ENCODE measurements around the gene PECR.

PECR gene

DNA sequence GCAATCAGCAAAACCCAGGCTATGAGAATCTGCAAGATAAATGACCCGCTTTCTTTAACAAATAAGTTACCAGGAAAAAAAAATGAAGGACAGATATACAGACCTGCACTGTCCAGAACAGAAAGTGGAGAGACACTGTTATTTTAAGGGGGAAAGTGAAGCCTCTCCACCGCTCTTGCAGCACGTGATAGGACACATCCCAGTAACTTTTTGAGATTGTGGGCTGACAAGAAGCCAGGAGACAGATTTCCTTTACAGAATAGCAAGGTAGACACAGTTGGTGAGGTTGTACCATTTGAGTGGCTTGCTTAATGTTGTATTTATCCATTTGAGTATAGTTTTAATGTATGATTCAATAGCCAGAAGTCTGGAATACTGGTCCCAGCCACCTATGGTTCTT lies 13.1 kb upstream of the PECR start:
- DNase-seq (ENCODE audit: low spot score), result no peak
- no peak overlapping the region for H2AK5ac ChIP-seq (ENCODE audit: low read depth, low read length)
- H3K9ac ChIP-seq (ENCODE audit: low read depth, low read length, poor library complexity), result no peak overlapping the region
- H3K9me3 ChIP-seq (replicated peaks in 1 of 2; ENCODE audit: control insufficient read depth in 2 of 2, insufficient read depth in 1 of 2, low read depth in 1 of 2, low read length in 2 of 2), result peaks cover 0 to 6% of the 10 kb centered on the region in 2 donors
- H3K4me2 ChIP-seq (ENCODE audit: insufficient read depth, low read length, poor library complexity, severe bottlenecking), result no peak overlapping the region
- H3K27me3 ChIP-seq (ENCODE audit: control insufficient read depth in 3 of 3, insufficient read depth in 3 of 3, low read depth in 1 of 3, low read length in 3 of 3), result peaks cover 0 to 5% (median 0%) of the 10 kb centered on the region in 3 experiments
- H3K4me3 ChIP-seq (ENCODE audit: low read length in 2 of 2), result no peak overlapping the region
- H3K36me3 ChIP-seq (replicated peaks in 1 of 2; ENCODE audit: control insufficient read depth in 2 of 2, insufficient read depth in 2 of 2, low read length in 2 of 2), result peaks cover 32 to 47% of the 10 kb centered on the region in 2 donors
- no peak overlapping the region for H2AFZ ChIP-seq (ENCODE audit: low read length)
- no peak overlapping the region for H4K91ac ChIP-seq (ENCODE audit: low read depth, low read length, poor library complexity)
- no peak overlapping the region for H3K4ac ChIP-seq (ENCODE audit: low read length)
- H3K27ac ChIP-seq (replicated peaks; ENCODE audit: low read length), result no peak overlapping the region
- H3K18ac ChIP-seq (ENCODE audit: low read length), result no peak overlapping the region
- no peak overlapping the region for H2BK120ac ChIP-seq (ENCODE audit: low read depth, low read length)
- H3K23ac ChIP-seq (ENCODE audit: low read depth, low read length, poor library complexity), result no peak overlapping the region
- no peak overlapping the region for H2BK5ac ChIP-seq (ENCODE audit: low read length)
- no peaks in the 10 kb centered on the region for H3K4me1 ChIP-seq (ENCODE audit: control insufficient read depth in 2 of 2, insufficient read depth in 1 of 2, low read depth in 1 of 2, low read length in 2 of 2)
- no CpG with 5 or more reads among the region's 3 CpGs for WGBS, 2 donors (ENCODE audit: extremely low coverage in 2 of 2, insufficient read length in 2 of 2, insufficient replicate concordance in 1 of 2)
- H3K79me1 ChIP-seq (ENCODE audit: low read depth, low read length), result peaks cover 9% of the 10 kb centered on the region
- H2BK15ac ChIP-seq (ENCODE audit: low read length), result no peak overlapping the region
- no peak overlapping the region for H2BK12ac ChIP-seq (ENCODE audit: low read length)
- H4K8ac ChIP-seq (ENCODE audit: low read depth, low read length), result no peak overlapping the region
- H3K14ac ChIP-seq (ENCODE audit: low read length), result no peak overlapping the region

DNA sequence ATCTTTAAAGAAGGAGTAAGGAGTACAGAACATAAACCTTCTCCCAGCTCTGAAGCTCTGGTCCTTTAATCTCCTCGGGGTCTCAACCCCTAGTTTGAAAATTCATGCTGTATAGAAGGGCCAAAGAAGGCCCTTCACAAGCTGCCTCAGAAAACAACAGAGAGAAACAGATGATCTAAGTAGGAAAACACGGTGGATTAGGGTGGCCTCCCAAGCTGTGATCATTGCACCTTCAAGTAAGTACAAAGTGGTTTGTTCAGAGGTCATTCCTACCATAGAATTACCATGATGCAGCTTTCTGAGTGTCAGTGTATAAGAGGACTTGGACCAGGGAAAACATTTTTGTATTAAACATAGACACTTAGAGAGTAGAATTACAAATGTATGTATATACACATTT lies 11.0 kb upstream of the PECR start:
- Histone ChIP-seq H3K4me1 (ENCODE audit: control insufficient read depth in 2 of 2, insufficient read depth in 1 of 2, low read depth in 1 of 2, low read length in 2 of 2) (no peaks in the 10 kb centered on the region), H3K27ac (replicated peaks; ENCODE audit: low read length) (no peak overlapping the region), H4K8ac (ENCODE audit: low read depth, low read length) (no peak overlapping the region), H2AFZ (ENCODE audit: low read length) (no peak overlapping the region), H3K36me3 (replicated peaks in 1 of 2; ENCODE audit: control insufficient read depth in 2 of 2, insufficient read depth in 2 of 2, low read length in 2 of 2) (peaks cover 13 to 27% of the 10 kb centered on the region in 2 donors), H3K9me3 (replicated peaks in 1 of 2; ENCODE audit: control insufficient read depth in 2 of 2, insufficient read depth in 1 of 2, low read depth in 1 of 2, low read length in 2 of 2) (no peaks in the 10 kb centered on the region), H3K27me3 (ENCODE audit: control insufficient read depth in 3 of 3, insufficient read depth in 3 of 3, low read depth in 1 of 3, low read length in 3 of 3) (no peaks in the 10 kb centered on the region), H2AK5ac (ENCODE audit: low read depth, low read length) (no peak overlapping the region), H2BK15ac (ENCODE audit: low read length) (no peak overlapping the region), H3K9ac (ENCODE audit: low read depth, low read length, poor library complexity) (no peak overlapping the region), H3K23ac (ENCODE audit: low read depth, low read length, poor library complexity) (no peak overlapping the region), H3K4me3 (ENCODE audit: low read length in 2 of 2) (no peak overlapping the region), H2BK120ac (ENCODE audit: low read depth, low read length) (no peak overlapping the region), H2BK5ac (ENCODE audit: low read length) (no peak overlapping the region), H3K14ac (ENCODE audit: low read length) (no peak overlapping the region), H3K4me2 (ENCODE audit: insufficient read depth, low read length, poor library complexity, severe bottlenecking) (no peak overlapping the region), H3K4ac (ENCODE audit: low read length) (no peak overlapping the region), H4K91ac (ENCODE audit: low read depth, low read length, poor library complexity) (no peak overlapping the region), H3K18ac (ENCODE audit: low read length) (no peak overlapping the region), H3K79me1 (ENCODE audit: low read depth, low read length) (peaks cover 2% of the 10 kb centered on the region), H2BK12ac (ENCODE audit: low read length) (no peak overlapping the region)
- no CpG with 5 or more reads among the region's 2 CpGs for WGBS, 2 donors (ENCODE audit: extremely low coverage in 2 of 2, insufficient read length in 2 of 2, insufficient replicate concordance in 1 of 2)
- DNase-seq (ENCODE audit: low spot score), result no peak

DNA sequence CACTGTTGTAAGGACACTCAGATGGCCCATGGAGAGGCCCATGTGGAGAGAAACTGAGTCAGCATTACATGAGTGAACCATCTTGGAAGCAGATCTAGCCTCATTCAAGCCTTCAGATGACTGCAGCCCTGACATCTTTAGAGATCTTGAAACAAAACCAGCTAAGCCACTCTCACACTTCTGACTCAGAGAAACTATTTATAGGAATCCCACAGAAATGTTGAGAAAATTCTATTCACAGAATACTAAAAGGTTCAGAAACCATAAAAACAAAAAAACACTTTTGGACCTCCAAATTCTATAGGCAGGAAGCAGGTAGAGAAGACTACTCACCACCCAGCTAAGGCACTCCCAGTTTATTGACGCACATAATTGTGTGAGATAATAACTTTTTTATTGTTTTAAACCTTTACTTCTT lies 8.8 kb upstream of the PECR start:
- Histone ChIP-seq H3K4me3 (ENCODE audit: low read length in 2 of 2) (no peak overlapping the region), H3K9ac (ENCODE audit: low read depth, low read length, poor library complexity) (no peak overlapping the region), H3K23ac (ENCODE audit: low read depth, low read length, poor library complexity) (no peak overlapping the region), H2BK12ac (ENCODE audit: low read length) (no peak overlapping the region), H3K14ac (ENCODE audit: low read length) (no peak overlapping the region), H3K4me2 (ENCODE audit: insufficient read depth, low read length, poor library complexity, severe bottlenecking) (no peak overlapping the region), H3K4ac (ENCODE audit: low read length) (no peak overlapping the region), H2BK15ac (ENCODE audit: low read length) (no peak overlapping the region), H4K8ac (ENCODE audit: low read depth, low read length) (no peak overlapping the region), H3K4me1 (ENCODE audit: control insufficient read depth in 2 of 2, insufficient read depth in 1 of 2, low read depth in 1 of 2, low read length in 2 of 2) (peaks cover 0 to 2% of the 10 kb centered on the region in 2 donors), H3K27ac (replicated peaks; ENCODE audit: low read length) (no peak overlapping the region), H2AK5ac (ENCODE audit: low read depth, low read length) (no peak overlapping the region), H3K9me3 (replicated peaks in 1 of 2; ENCODE audit: control insufficient read depth in 2 of 2, insufficient read depth in 1 of 2, low read depth in 1 of 2, low read length in 2 of 2) (peaks cover 0 to 1% of the 10 kb centered on the region in 2 donors), H2AFZ (ENCODE audit: low read length) (no peak overlapping the region), H2BK120ac (ENCODE audit: low read depth, low read length) (no peak overlapping the region), H4K91ac (ENCODE audit: low read depth, low read length, poor library complexity) (no peak overlapping the region), H3K36me3 (replicated peaks in 1 of 2; ENCODE audit: control insufficient read depth in 2 of 2, insufficient read depth in 2 of 2, low read length in 2 of 2) (peaks cover 8 to 19% of the 10 kb centered on the region in 2 donors), H2BK5ac (ENCODE audit: low read length) (no peak overlapping the region), H3K18ac (ENCODE audit: low read length) (no peak overlapping the region), H3K79me1 (ENCODE audit: low read depth, low read length) (peaks cover 2% of the 10 kb centered on the region), H3K27me3 (ENCODE audit: control insufficient read depth in 3 of 3, insufficient read depth in 3 of 3, low read depth in 1 of 3, low read length in 3 of 3) (no peaks in the 10 kb centered on the region)
- no peak for DNase-seq (ENCODE audit: low spot score)
- no CpG with 5 or more reads among the region's 1 CpG for WGBS, 2 donors (ENCODE audit: extremely low coverage in 2 of 2, insufficient read length in 2 of 2, insufficient replicate concordance in 1 of 2)

DNA sequence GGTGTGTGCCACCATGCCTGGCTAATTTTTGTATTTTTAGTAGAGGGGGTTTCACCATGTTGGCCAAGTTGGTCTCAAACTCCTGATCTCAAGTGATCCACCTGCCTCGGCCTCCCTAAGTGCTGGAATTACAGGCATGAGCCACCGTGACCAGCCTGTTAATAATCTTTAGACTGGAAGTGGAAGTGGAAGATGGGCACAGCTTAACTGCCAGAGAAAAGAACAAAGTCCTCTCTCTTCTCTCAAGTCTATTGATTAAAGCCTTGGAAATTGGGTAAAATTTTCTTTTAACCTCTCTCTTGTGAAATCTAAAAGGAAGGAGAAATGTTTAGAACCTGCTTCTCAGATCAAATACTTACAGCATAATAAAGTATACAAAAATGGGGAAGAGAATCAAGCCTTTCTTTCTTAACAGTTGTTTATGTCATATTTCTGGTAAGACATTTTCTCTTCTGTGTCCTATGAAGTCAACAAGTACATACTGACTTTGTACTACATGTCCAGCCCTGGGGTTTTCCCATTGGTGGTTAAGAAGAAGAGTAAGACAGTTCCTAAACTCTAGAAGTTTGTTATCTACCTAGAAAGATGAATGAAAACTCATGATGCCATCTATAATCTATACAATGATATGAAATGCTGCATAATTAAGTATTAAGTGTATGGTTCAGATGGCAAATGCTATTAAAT lies 4.7 kb upstream of the PECR start:
- Histone ChIP-seq H3K27ac (replicated peaks; ENCODE audit: low read length) (no peak overlapping the region), H3K4me2 (ENCODE audit: insufficient read depth, low read length, poor library complexity, severe bottlenecking) (no peak overlapping the region), H3K36me3 (replicated peaks in 1 of 2; ENCODE audit: control insufficient read depth in 2 of 2, insufficient read depth in 2 of 2, low read length in 2 of 2) (peaks cover 5 to 19% of the 10 kb centered on the region in 2 donors), H2AFZ (ENCODE audit: low read length) (no peak overlapping the region), H3K4me1 (ENCODE audit: control insufficient read depth in 2 of 2, insufficient read depth in 1 of 2, low read depth in 1 of 2, low read length in 2 of 2) (peaks cover 8 to 16% of the 10 kb centered on the region in 2 donors), H3K4me3 (ENCODE audit: low read length in 2 of 2) (no peak overlapping the region), H4K8ac (ENCODE audit: low read depth, low read length) (no peak overlapping the region), H2AK5ac (ENCODE audit: low read depth, low read length) (no peak overlapping the region), H3K79me1 (ENCODE audit: low read depth, low read length) (peaks cover 2% of the 10 kb centered on the region), H3K14ac (ENCODE audit: low read length) (no peak overlapping the region), H3K23ac (ENCODE audit: low read depth, low read length, poor library complexity) (no peak overlapping the region), H2BK15ac (ENCODE audit: low read length) (no peak overlapping the region), H3K18ac (ENCODE audit: low read length) (no peak overlapping the region), H4K91ac (ENCODE audit: low read depth, low read length, poor library complexity) (no peak overlapping the region), H2BK120ac (ENCODE audit: low read depth, low read length) (no peak overlapping the region), H3K27me3 (ENCODE audit: control insufficient read depth in 3 of 3, insufficient read depth in 3 of 3, low read depth in 1 of 3, low read length in 3 of 3) (no peaks in the 10 kb centered on the region), H3K9me3 (replicated peaks in 1 of 2; ENCODE audit: control insufficient read depth in 2 of 2, insufficient read depth in 1 of 2, low read depth in 1 of 2, low read length in 2 of 2) (peaks cover 0 to 1% of the 10 kb centered on the region in 2 donors), H3K4ac (ENCODE audit: low read length) (no peak overlapping the region), H2BK5ac (ENCODE audit: low read length) (no peak overlapping the region), H2BK12ac (ENCODE audit: low read length) (no peak overlapping the region), H3K9ac (ENCODE audit: low read depth, low read length, poor library complexity) (no peak overlapping the region)
- DNase-seq (ENCODE audit: low spot score), result no peak
- no CpG with 5 or more reads among the region's 2 CpGs for WGBS, 2 donors (ENCODE audit: extremely low coverage in 2 of 2, insufficient read length in 2 of 2, insufficient replicate concordance in 1 of 2)

Data from neuronal stem cell (in vitro differentiated cells).